Measurements from ENCODE around the gene FLT3.

DNA sequence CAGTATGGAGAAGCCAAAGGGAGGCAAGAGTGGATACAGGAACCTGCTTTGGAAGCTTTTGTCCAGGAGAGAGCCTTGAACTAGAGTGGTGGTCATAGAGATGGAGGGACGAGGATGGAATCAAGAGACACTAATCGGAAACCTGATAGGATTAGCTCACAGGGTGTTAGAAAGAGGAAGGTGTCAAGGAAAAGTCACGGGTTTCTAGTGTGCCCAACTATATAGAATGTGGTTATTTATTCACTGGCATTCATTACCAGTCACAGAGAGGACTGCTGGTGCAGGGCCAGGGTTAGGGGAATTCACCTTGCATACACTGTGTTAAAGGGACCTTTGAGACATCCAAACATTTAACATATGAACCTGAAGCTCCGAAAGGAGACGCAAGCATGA is 68.5 kb downstream of the FLT3 start:
- no peak for TF ChIP-seq YY1 (IDR thresholded peaks at IDR 0.05; ENCODE audit: insufficient read depth, insufficient read length)
- no peak for TF ChIP-seq ZNF274 (IDR thresholded peaks at IDR 0.05; ENCODE audit: low read depth, low read length)
- no peak for TF ChIP-seq SUZ12 (IDR thresholded peaks at IDR 0.05; ENCODE audit: extremely low read depth, insufficient read depth, insufficient read length)
